Cardiac muscle cell (in vitro differentiated cells and primary cell): ENCODE data around the gene AXIN2. TPM values are rescaled to one million over a fixed set of nuclear protein-coding genes. Genes with fewer than 3 reads are reported as not detected.

Experiments used
- DNase-seq, 2 donors: peaks; one replicate each; pipeline versions ENCODE4 v3.0.0 to v3.0.0-alpha.2; 2010 to 2017; ENCODE audit warnings: low read depth in 1 of 2, low spot score in 1 of 2
- H3K27ac ChIP-seq: fragments of 200-600 bp; sonication (generic); 2 replicates; pipeline ENCODE4 v1.5.1; 2016
- H3K27me3 ChIP-seq: fragments of 200-600 bp; sonication (generic); 2 replicates; pipeline ENCODE4 v1.6.0; 2016; ENCODE audit warnings: control low read depth
- H3K36me3 ChIP-seq: fragments of 200-600 bp; sonication (generic); 2 replicates; pipeline ENCODE4 v1.5.1; 2016; ENCODE audit warnings: control low read depth
- H3K4me1 ChIP-seq: fragments of 200-600 bp; sonication (generic); 2 replicates; pipeline ENCODE4 v1.8.1; 2017; ENCODE audit warnings: low read depth, mild to moderate bottlenecking, mixed run types
- H3K4me3 ChIP-seq: fragments of 200-600 bp; sonication (generic); 2 replicates; pipeline ENCODE4 v1.5.1; 2016; ENCODE audit warnings: mild to moderate bottlenecking
- H3K9me3 ChIP-seq: fragments of 200-600 bp; sonication (generic); 2 replicates; pipeline ENCODE4 v1.5.1; 2017; ENCODE audit warnings: low read depth, mild to moderate bottlenecking, control low read depth
- polyA plus RNA-seq: library from polyadenylated mRNA; unstranded; fragments of >200 nt; fragmentation: Nextera tagmentation; extraction: Ambion mirVana; gene quantifications from 2 replicates; pipeline ENCODE4 v1.2.1, GENCODE V29; 2016
- total RNA-seq: library from RNA; depleted of rRNA; stranded (reverse); fragments of >200 nt; gene quantifications from 2 replicates; pipeline ENCODE4 v1.2.3, GENCODE V29; 2016
- TF ChIP-seq, protein P1 (sequence below): IDR thresholded peaks from 2 replicates; pipeline ENCODE4 v1.5.1; 2012; ENCODE audit warnings: low read depth, mild to moderate bottlenecking, low read length

AXIN2 gene
- total and polyA plus RNA-seq, 2 experiments from 2014 or later = 22.3 to 35.4 TPM

- no peak for DNase-seq
- H3K27ac ChIP-seq = no peak overlapping the region
- no peaks in the 10 kb centered on the region for H3K9me3 ChIP-seq
- no peak overlapping the region for H3K4me3 ChIP-seq
- no peaks in the 10 kb centered on the region for H3K36me3 ChIP-seq
- TF ChIP-seq, protein P1, sequence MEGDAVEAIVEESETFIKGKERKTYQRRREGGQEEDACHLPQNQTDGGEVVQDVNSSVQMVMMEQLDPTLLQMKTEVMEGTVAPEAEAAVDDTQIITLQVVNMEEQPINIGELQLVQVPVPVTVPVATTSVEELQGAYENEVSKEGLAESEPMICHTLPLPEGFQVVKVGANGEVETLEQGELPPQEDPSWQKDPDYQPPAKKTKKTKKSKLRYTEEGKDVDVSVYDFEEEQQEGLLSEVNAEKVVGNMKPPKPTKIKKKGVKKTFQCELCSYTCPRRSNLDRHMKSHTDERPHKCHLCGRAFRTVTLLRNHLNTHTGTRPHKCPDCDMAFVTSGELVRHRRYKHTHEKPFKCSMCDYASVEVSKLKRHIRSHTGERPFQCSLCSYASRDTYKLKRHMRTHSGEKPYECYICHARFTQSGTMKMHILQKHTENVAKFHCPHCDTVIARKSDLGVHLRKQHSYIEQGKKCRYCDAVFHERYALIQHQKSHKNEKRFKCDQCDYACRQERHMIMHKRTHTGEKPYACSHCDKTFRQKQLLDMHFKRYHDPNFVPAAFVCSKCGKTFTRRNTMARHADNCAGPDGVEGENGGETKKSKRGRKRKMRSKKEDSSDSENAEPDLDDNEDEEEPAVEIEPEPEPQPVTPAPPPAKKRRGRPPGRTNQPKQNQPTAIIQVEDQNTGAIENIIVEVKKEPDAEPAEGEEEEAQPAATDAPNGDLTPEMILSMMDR = no peak
- H3K4me1 ChIP-seq = peaks cover 5% of the 10 kb centered on the region
- peaks cover 4% of the 10 kb centered on the region for H3K27me3 ChIP-seq
Observed at GRCh38 chr17:65573282-65573602, 11.8 kb upstream of the AXIN2 start.

GRCh38 chr17:65572581-65573281 lies 11.3 kb upstream of the AXIN2 start:
- Histone ChIP-seq H3K9me3 (no peaks in the 10 kb centered on the region), H3K27me3 (peaks cover 4% of the 10 kb centered on the region), H3K4me1 (peaks cover 5% of the 10 kb centered on the region), H3K27ac (no peak overlapping the region), H3K36me3 (no peaks in the 10 kb centered on the region), H3K4me3 (no peak overlapping the region)
- DNase-seq = no peak
- TF ChIP-seq, protein P1 = no peak

DNA sequence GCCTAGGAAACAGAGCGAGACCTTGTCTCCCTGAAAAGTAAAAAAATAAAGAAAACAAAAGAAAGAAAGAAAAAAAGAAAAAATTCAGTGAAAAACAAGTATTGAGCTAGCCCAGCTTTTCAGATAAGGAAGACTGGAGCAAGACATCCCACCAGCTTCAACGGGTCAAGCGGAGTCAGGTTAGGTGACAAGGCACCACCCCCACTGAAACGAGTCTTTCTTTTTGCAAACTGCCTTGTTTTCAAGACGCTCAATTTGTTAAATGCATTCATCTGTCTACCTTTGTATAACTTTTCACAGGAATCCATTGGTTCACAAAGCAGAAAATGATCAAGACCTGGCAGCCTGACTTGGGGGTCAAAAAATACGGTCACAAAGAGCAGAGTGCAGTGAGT lies 10.7 kb upstream of the AXIN2 start:
- H3K27me3 ChIP-seq = peaks cover 4% of the 10 kb centered on the region
- peaks cover 5% of the 10 kb centered on the region for H3K4me1 ChIP-seq
- no peak for DNase-seq
- H3K9me3 ChIP-seq = no peaks in the 10 kb centered on the region
- H3K36me3 ChIP-seq = no peaks in the 10 kb centered on the region
- TF ChIP-seq, protein P1 = no peak
- no peak overlapping the region for H3K27ac ChIP-seq
- H3K4me3 ChIP-seq = no peak overlapping the region

DNA sequence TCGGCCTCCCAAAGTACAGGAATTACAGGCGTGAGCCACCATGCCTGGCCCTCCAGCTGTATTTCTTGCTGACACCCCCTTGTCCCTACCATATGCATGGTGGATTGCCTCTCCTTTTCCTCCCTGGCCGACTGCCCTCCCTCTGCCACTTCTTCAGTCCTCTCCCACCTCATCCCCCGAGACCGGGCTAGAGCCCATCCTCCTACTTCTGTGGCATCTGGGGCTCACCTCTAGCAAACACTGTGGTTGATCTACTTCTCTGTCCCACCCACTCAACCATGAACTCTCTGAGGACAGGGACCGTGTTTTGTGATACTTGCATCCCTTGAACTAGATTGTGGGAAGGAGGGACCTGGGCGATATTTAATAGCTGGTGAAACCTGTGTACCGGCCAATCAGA lies 7.5 kb upstream of the AXIN2 start:
- no peaks in the 10 kb centered on the region for H3K9me3 ChIP-seq
- H3K4me1 ChIP-seq = peaks cover 12% of the 10 kb centered on the region
- TF ChIP-seq, protein P1 = no peak
- H3K27ac ChIP-seq = no peak overlapping the region
- H3K27me3 ChIP-seq = peaks cover 4% of the 10 kb centered on the region
- H3K36me3 ChIP-seq = no peaks in the 10 kb centered on the region
- DNase-seq = no peak
- H3K4me3 ChIP-seq = no peak overlapping the region

DNA sequence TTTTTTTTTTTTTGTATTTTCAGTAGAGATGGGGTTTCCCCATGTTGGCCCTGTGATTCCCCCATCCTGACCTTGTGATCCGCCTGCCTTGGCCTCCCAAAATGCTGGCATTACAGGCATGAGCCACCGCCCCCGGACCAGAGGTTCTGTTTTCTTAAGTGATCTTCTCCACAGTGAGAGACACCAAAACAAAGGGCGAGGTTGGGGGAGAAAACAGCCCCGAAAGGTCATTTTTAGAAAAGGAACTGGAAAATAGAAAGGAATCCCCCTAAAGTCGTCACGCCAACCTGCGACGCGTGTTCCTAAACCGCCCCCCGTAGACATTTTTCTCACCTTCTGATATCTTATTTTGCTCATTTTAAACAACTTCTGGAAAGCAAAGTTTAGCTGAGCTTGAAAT lies 6.1 kb upstream of the AXIN2 start:
- no peak overlapping the region for H3K27ac ChIP-seq
- TF ChIP-seq, protein P1 = no peak
- H3K27me3 ChIP-seq = peaks cover 4% of the 10 kb centered on the region
- no peak overlapping the region for H3K4me3 ChIP-seq
- H3K9me3 ChIP-seq = no peaks in the 10 kb centered on the region
- H3K4me1 ChIP-seq = peaks cover 8% of the 10 kb centered on the region
- H3K36me3 ChIP-seq = no peaks in the 10 kb centered on the region
- no peak for DNase-seq
